NCI-H748 (cell line): ENCODE results near the gene NOL9.
"Not testable (repeated sequence)": the region's sequence is repeated elsewhere in the genome, so short reads cannot be mapped to it uniquely, and the experiment has no call there.

Experiments used
- DNase-seq: peaks from one replicate; lab custom pipeline; 2025; ENCODE audit not compliant: unreplicated experiment; lab: John Stamatoyannopoulos, UW

The NOL9 gene

GRCh38 chr1:6505367-6506209, 48.7 kb downstream of the NOL9 start:
- DNase-seq, result no peak

DNA sequence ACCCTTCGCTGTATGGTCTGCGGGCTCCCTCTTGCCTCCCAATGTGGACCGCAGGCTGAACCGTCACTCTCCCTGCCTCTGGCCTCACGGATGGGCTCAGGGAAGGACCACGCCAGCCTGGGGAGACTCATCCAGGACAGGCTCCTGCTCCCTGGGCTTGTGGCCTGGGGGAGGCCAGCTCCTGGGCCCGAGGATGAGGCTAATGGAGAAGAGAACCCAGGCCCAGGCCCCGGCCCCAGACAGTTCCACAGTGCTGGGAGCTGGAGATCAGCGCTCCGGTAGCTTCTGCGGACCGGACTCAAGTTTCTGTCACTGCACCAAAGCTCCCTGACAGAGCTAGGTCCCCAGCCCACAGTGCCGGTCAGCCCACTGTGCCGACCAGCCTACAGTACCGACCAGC, 49.4 kb downstream of the NOL9 start:
- DNase-seq, result no peak

- DNase-seq, result no peak
Measured at GRCh38 chr1:6503884-6504602, 50.3 kb downstream of the NOL9 start.

DNA sequence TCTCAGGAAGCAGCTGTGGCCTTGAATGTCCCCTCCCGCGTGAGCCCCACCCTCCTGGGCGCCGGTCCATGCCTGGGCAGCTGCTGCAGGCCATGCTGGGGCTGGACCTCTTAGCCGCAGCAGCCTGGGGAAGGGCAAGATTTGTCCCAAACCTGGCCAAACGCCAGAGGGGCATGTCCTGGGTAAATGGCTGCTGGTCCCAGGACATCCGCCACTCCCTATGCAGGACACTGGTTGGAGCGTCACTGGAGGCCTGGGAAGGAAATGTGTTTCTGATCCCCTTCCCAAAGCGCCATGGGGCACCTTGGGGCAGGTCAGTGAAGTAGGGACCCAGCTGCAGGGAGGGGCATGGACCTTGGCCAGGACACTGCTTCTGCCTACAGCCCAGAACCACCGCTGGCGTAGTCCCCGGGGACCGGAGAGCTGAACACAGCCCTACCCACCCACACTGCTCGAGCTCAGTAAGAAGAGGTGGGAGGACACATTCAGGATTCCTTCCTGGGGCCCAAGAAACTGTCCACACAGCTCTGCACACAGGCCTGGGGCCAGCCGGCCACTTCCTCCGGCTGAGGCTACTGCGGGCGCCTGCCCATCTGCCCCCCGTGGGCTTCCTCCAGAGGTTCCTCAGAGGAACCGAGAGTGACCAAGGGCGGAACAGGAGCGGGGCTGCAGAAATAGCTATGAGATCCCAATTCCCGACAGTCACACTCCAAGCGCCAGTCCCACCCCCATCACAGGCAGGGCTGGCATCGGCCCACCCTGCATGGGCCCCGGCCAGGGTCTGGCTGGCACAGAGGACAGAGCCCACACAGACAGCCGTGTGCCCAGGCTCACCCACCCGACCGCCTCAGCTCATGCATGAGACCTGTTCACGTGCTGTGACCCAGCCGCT, 52.1 kb downstream of the NOL9 start:
- no peak for DNase-seq

DNA sequence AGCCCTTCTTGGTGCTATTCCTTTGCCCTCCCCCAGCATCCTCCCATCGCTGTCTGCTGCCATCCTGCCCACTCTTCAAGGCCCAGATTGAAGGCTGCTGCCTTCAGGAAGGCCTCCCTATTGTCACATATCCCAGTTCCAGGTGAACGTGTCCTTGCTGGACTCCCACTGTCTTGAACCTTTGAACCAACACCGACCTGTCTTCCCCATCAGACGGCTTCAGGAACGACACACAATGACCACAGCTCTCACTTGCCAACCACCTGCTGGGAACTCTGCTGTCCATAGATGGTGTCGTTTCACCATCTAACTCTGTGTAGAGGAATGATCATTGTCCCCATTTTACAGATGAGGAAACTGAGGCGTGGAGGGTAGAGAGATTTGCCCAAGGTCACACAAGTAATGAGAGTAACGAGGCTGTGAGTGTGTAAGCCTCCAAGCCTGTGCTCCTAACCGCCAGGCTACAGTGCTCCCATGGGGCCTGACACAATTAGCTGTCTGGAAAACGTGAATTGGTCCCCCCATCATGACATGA, 53.0 kb downstream of the NOL9 start:
- DNase-seq, result no peak

- DNase-seq, result no peak
Measured at GRCh38 chr1:6500544-6501278, 53.6 kb downstream of the NOL9 start.

DNA sequence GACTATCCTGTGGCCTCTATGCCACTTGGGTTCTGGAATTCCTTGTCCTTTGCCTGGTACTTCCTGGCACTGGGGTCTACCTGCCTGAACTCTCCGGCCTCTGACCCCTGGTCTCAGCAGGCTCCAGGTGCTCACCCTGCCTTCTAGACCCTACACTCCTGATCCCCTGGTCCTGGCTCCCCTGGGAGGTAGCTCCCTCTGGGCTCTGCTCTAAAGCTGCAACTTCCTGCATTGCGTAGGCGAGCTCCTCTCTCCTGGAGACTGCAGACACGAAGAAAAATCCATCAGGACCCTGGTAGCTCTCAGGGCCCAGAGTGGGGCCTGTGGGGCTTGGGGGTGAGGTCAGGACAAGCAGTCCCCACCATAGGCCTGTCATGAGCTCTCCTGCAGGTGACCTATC, 55.0 kb downstream of the NOL9 start:
- DNase-seq, result no peak

DNA sequence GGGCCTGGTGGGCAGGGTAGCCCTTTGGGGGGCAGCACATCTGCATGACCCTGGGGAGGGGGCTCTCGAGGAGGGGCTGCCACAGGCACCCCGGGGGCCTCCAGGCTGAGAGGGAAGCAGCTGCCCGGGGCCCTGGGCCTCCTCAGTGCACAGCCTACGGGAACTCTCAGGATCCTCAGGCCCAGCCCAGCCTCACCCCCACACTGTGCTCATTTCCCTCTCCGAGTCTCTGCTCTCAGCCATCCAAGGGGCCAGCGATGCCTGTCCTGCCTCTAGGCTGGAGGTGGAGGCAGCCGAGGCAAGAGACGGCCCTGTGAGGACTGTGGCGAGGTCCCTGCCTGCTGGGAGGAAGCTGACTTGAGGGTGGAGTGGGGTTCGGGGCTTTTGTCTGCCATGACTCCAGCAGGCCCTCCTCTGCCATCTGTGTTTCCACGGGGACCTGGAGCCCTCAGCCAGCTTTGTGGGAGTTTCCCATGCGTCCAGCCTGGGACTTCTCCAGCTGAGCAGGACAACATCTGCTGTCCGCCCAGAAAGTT, 55.7 kb downstream of the NOL9 start:
- no peak for DNase-seq

DNA sequence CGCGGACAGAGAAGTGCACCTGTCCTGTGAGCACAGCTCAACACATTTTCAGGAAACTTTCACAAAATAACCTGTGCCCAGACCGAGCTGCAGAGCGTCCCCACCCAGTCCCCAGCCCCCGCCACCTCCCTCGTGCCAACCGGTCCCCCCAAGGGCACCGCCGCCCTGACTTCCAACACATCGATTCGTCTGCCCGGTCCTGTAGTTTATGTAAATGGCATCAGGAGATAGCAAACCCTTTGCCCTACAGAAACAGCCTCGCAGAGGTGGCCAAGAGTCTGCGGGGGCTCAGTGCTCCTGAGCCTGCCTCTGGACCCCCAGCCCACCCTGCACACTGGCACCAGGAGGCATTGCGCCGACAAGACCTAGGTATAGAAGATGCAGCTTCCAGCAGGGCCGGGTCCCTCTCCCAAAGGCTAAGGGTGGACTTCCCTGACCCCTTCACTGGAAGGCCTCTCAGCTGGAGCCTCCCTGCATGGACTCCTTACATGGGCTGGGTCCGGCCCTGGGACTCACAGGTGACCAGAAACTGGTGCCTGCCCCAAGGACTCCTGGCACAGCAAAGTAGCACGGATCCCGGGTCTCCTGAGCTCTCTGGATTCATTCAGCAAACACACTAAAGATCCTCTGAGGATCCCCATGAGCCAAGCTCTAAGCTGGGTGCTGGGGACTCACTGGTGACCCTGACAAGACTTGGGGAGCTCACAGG, 56.3 kb downstream of the NOL9 start:
- no peak for DNase-seq

DNA sequence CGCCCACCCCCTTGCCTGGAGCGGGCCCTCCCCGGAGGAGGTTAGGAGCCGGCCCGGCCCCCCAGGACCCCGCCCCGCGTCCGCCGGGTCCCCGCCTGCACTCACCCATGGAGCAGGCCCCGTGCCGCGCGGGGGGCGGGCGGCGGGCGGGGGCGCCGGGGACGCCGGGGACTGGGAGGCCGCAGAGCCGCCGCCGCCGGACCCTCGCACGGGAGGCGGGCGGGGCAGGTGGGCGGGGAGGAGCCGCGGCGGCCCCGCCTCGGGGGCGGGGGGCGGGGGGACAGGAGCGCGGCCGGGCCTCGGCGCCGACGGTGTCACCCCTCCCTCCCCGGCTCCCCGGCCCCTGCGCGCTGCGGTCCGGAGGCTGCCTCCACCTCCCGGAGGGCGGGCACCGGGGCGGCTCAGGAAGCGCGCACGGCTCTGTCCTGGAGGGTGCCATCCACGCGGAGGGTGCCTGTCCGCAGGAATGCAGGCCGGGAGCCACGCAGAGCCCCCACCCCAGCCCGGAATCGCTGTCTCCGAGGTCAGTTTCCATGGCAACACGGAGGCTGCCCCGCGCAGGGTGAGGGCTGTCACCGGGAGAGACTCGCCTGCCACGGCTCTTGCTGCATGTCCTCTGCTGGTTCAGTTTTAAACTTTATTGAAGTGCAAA, 57.0 kb downstream of the NOL9 start:
- peak; percentile 72 for DNase-seq

- no peak for DNase-seq
Measured at GRCh38 chr1:6496890-6497214, 57.5 kb downstream of the NOL9 start.

- DNase-seq, result no peak
Measured at GRCh38 chr1:6496365-6496721, 58.0 kb downstream of the NOL9 start.

GRCh38 chr1:6495540-6496364, 58.6 kb downstream of the NOL9 start:
- no peak for DNase-seq

GRCh38 chr1:6495041-6495441, 59.3 kb downstream of the NOL9 start:
- DNase-seq, result no peak

- DNase-seq, result no peak
Measured at GRCh38 chr1:6494627-6495026, 59.7 kb downstream of the NOL9 start.

- DNase-seq, result not testable (repeated sequence)
Measured at GRCh38 chr1:6493834-6494223, 60.5 kb downstream of the NOL9 start.

- DNase-seq, result no peak
Measured at GRCh38 chr1:6491966-6492365, 62.3 kb downstream of the NOL9 start.

DNA sequence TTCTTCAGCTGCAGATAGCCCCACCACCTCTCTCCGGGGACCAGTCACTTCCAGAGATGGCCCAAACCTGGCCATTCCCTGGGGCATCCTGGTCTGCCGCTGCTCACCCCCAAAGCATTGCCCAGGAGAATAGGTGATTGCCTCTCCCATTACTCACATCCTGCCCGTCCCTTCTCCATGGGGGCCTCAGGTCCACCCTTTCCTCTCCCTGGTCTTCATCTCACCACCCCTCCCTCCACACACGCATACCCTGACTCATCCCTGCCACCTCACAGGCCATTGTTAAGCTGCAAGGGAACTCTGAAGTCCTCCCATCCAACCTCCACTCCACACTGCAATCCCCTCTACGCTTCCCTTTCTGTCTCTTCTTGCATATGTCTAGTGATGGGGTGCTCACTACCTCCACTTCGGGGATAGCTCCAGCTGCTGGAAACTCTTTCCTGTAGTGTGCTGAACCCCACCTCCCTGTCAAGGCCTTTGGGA, 62.8 kb downstream of the NOL9 start, which contains the start of gene PLEKHG5:
TSS of gene PLEKHG5 (minus strand) at position 188 of the 483 bp plus-strand sequence. CDS start 14,096 bp downstream, outside the sequence.
- no peak for DNase-seq
